GM15510 (cell line): Measurements from ENCODE around the gene FAM76B.

Source experiments
- POLR2A ChIP-seq: IDR thresholded peaks from 3 replicates; pipeline ENCODE4 v1.6.1; 2011; ENCODE audit warnings: borderline replicate concordance; ENCODE audit not compliant: insufficient read length; ENCODE audit errors: extremely low read depth

The FAM76B gene

GRCh38 chr11:95762534-95762933 is 27.0 kb downstream of the FAM76B start:
- TF ChIP-seq POLR2A = no peak

GRCh38 chr11:95760941-95761340 is 28.6 kb downstream of the FAM76B start:
- no peak for TF ChIP-seq POLR2A

GRCh38 chr11:95751515-95751914 is 38.1 kb downstream of the FAM76B start:
- no peak for TF ChIP-seq POLR2A

GRCh38 chr11:95750101-95750500 is 39.5 kb downstream of the FAM76B start:
- TF ChIP-seq POLR2A = no peak

GRCh38 chr11:95739108-95739938 is 50.3 kb downstream of the FAM76B start:
- TF ChIP-seq POLR2A = no peak

GRCh38 chr11:95736809-95737208 is 52.8 kb downstream of the FAM76B start:
- no peak for TF ChIP-seq POLR2A

- TF ChIP-seq POLR2A = no peak
These were observed 53.2 kb downstream of the FAM76B start for GRCh38 chr11:95736355-95736754.

GRCh38 chr11:95734009-95734572 is 55.5 kb downstream of the FAM76B start:
- TF ChIP-seq POLR2A = no peak

GRCh38 chr11:95732930-95733602 is 56.5 kb downstream of the FAM76B start:
- no peak for TF ChIP-seq POLR2A

- no peak for TF ChIP-seq POLR2A
These were observed 60.1 kb downstream of the FAM76B start for GRCh38 chr11:95729462-95729861.

GRCh38 chr11:95728790-95729189 is 60.8 kb downstream of the FAM76B start:
- no peak for TF ChIP-seq POLR2A

- no peak for TF ChIP-seq POLR2A
These were observed 61.5 kb downstream of the FAM76B start for GRCh38 chr11:95728094-95728493.

- TF ChIP-seq POLR2A = no peak
These were observed 62.0 kb downstream of the FAM76B start for GRCh38 chr11:95727620-95728019.

GRCh38 chr11:95727111-95727510 is 62.5 kb downstream of the FAM76B start:
- TF ChIP-seq POLR2A = no peak

GRCh38 chr11:95725196-95725595 is 64.4 kb downstream of the FAM76B start:
- no peak for TF ChIP-seq POLR2A

- TF ChIP-seq POLR2A = no peak
These were observed 66.1 kb downstream of the FAM76B start for GRCh38 chr11:95723361-95723942.

GRCh38 chr11:95720195-95720594 is 69.4 kb downstream of the FAM76B start:
- TF ChIP-seq POLR2A = no peak
